Stomach (tissue), 4 donors: ENCODE results near the gene NRF1.

Experiments
- POLR2A ChIP-seq, 4 donors: fragments of 450-650 bp; IDR thresholded peaks; one replicate each; pipeline ENCODE4 v1.6.1; 2016; ENCODE audit warnings: antibody characterized with exemption in 4 of 4, control low read depth in 2 of 4, mild to moderate bottlenecking in 1 of 4, moderate library complexity in 1 of 4
- TF ChIP-seq, protein P1 (sequence below), 7 experiments: fragments of 450-650 bp in 4 of 7; fragments of 200-600 bp in 3 of 7; sonication (generic) in 3 of 7; IDR thresholded peaks; one replicate each; pipeline ENCODE4 v1.5.1; 2016 to 2019; ENCODE audit warnings: antibody characterized with exemption in 7 of 7, control low read depth in 2 of 7, mild to moderate bottlenecking in 1 of 7

DNA sequence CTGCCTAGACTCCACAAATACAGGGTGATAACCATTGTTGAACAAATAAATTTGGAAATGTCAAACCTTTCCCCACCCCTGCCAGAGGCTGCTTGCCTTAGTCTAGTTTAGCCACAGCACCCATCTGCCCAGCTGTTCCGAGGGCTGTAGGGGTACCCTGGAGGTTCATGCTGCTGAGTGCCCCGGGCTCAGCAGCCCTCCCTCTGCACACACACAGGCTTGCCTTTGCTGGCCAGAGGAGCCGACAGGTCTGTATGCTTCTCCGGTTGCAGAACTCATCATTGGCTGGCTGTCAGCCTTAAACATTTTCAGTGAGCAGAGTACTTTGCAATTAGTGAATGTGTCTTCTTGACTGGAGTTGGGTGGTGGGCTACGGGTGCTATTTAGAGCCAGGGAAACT, 122.9 kb downstream of the NRF1 start:
- TF ChIP-seq POLR2A (IDR thresholded peaks at IDR 0.05), result no peak
- TF ChIP-seq, protein P1, sequence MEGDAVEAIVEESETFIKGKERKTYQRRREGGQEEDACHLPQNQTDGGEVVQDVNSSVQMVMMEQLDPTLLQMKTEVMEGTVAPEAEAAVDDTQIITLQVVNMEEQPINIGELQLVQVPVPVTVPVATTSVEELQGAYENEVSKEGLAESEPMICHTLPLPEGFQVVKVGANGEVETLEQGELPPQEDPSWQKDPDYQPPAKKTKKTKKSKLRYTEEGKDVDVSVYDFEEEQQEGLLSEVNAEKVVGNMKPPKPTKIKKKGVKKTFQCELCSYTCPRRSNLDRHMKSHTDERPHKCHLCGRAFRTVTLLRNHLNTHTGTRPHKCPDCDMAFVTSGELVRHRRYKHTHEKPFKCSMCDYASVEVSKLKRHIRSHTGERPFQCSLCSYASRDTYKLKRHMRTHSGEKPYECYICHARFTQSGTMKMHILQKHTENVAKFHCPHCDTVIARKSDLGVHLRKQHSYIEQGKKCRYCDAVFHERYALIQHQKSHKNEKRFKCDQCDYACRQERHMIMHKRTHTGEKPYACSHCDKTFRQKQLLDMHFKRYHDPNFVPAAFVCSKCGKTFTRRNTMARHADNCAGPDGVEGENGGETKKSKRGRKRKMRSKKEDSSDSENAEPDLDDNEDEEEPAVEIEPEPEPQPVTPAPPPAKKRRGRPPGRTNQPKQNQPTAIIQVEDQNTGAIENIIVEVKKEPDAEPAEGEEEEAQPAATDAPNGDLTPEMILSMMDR (IDR thresholded peaks at IDR 0.05), result no peak
